Neural cell (in vitro differentiated cells): ENCODE measurements around the gene WBP11. TPM values are rescaled to one million over a fixed set of nuclear protein-coding genes. Genes with fewer than 3 reads are reported as not detected.

Source experiments
- H2AFZ ChIP-seq: fragments of 200-600, 300-800 bp; sonication (generic), shearing (Covaris generic); 2 replicates; pipeline ENCODE4 v1.6.0; 2014; ENCODE audit warnings: low read depth, mild to moderate bottlenecking, antibody characterized with exemption, low read length, moderate library complexity
- H3F3A ChIP-seq: fragments of 200-600 bp; shearing (Covaris generic); 2 replicates; pipeline ENCODE4 v1.6.1; 2016; ENCODE audit warnings: mild to moderate bottlenecking, moderate library complexity, mixed read lengths, antibody characterized with exemption, low read length; ENCODE audit not compliant: insufficient read depth, poor library complexity, severe bottlenecking
- H3K27ac ChIP-seq: fragments of 200-600, 300-800 bp; sonication (generic), shearing (Covaris generic); 2 replicates; pipeline ENCODE4 v1.5.1; 2014; ENCODE audit warnings: mild to moderate bottlenecking, low read length, moderate library complexity
- H3K27me3 ChIP-seq: fragments of 300-800, 200-600 bp; sonication (generic), shearing (Covaris generic); 2 replicates; pipeline ENCODE4 v1.6.0; 2014; ENCODE audit warnings: mild to moderate bottlenecking, low read depth, low read length, moderate library complexity; ENCODE audit not compliant: insufficient read depth
- H3K36me3 ChIP-seq: fragments of 300-800, 200-600 bp; sonication (generic), shearing (Covaris generic); 2 replicates; pipeline ENCODE4 v1.5.1; 2014; ENCODE audit warnings: mild to moderate bottlenecking, antibody characterized with exemption, low read length, moderate library complexity; ENCODE audit not compliant: insufficient read depth
- H3K4me2 ChIP-seq: fragments of 300-800, 200-600 bp; sonication (generic), shearing (Covaris generic); 2 replicates; pipeline ENCODE4 v1.6.0; 2014; ENCODE audit warnings: mild to moderate bottlenecking, low read length
- H3K4me3 ChIP-seq: fragments of 300-800, 200-600 bp; sonication (generic), shearing (Covaris generic); 2 replicates; pipeline ENCODE4 v1.5.1; 2014; ENCODE audit warnings: mild to moderate bottlenecking, low read length, moderate library complexity
- H3K79me2 ChIP-seq: fragments of 200-600 bp; shearing (Covaris generic); replicated peaks from 2 replicates; pipeline ENCODE4 v1.6.0; 2014; ENCODE audit warnings: mild to moderate bottlenecking, low read length, moderate library complexity; ENCODE audit not compliant: insufficient read depth
- H3K9ac ChIP-seq: fragments of 300-800, 200-600 bp; sonication (generic), shearing (Covaris generic); 2 replicates; pipeline ENCODE4 v1.6.1; 2016; ENCODE audit warnings: mild to moderate bottlenecking, low read length, mixed read lengths
- H3K9me2 ChIP-seq: fragments of 200-600 bp; shearing (Covaris generic); 2 replicates; pipeline ENCODE4 v1.6.1; 2016; ENCODE audit warnings: mild to moderate bottlenecking, low read length, mixed read lengths; ENCODE audit not compliant: insufficient read depth
- H3K9me3 ChIP-seq: fragments of 200-600, 300-800 bp; sonication (generic), shearing (Covaris generic); 2 replicates; pipeline ENCODE4 v1.6.1; 2016; ENCODE audit warnings: mild to moderate bottlenecking, mixed run types, low read length, moderate library complexity, mixed read lengths
- H4K20me1 ChIP-seq: fragments of 200-600 bp; shearing (Covaris generic); 2 replicates; pipeline ENCODE4 v1.6.1; 2016; ENCODE audit warnings: mild to moderate bottlenecking, mixed run types; ENCODE audit not compliant: insufficient read depth
- EP300 ChIP-seq: fragments of 450-650 bp; conservative IDR thresholded peaks from 2 replicates; pipeline ENCODE4 v1.6.1; 2014; ENCODE audit warnings: antibody characterized with exemption, mild to moderate bottlenecking, moderate library complexity; ENCODE audit not compliant: poor library complexity, severe bottlenecking
- EZH2 ChIP-seq: fragments of 200-600, 300-800 bp; shearing (Covaris generic), sonication (generic); IDR thresholded peaks from 2 replicates; pipeline ENCODE4 v1.6.1; 2014; ENCODE audit warnings: antibody characterized with exemption, low read length, borderline replicate concordance, mild to moderate bottlenecking; ENCODE audit not compliant: insufficient read depth, poor library complexity, severe bottlenecking
- MXI1 ChIP-seq: fragments of 450-650 bp; conservative IDR thresholded peaks from 2 replicates; pipeline ENCODE4 v1.6.1; 2014; ENCODE audit warnings: antibody characterized with exemption, mild to moderate bottlenecking; ENCODE audit not compliant: poor library complexity, severe bottlenecking
- POLR2AphosphoS5 ChIP-seq: IDR thresholded peaks from 2 replicates; pipeline ENCODE4 v1.6.1; 2012
- RAD21 ChIP-seq: fragments of 450-650 bp; conservative IDR thresholded peaks from 2 replicates; pipeline ENCODE4 v1.6.1; 2014; ENCODE audit warnings: antibody characterized with exemption, mild to moderate bottlenecking, moderate library complexity
- SMC3 ChIP-seq: fragments of 450-650 bp; conservative IDR thresholded peaks from 2 replicates; pipeline ENCODE4 v1.6.1; 2014; ENCODE audit warnings: antibody characterized with exemption, mild to moderate bottlenecking, moderate library complexity; ENCODE audit not compliant: poor library complexity
- TAF1 ChIP-seq: IDR thresholded peaks from 2 replicates; pipeline ENCODE4 v1.6.1; 2012; ENCODE audit warnings: low read depth
- polyA minus RNA-seq: library from RNA; depleted of rRNA, polyadenylated mRNA; stranded (reverse); fragments of >200 nt; gene quantifications from 2 replicates; pipeline ENCODE4 v1.2.3, GENCODE V29; 2014
- polyA plus RNA-seq: library from polyadenylated mRNA; depleted of rRNA; stranded (reverse); fragments of >200 nt; gene quantifications from 2 replicates; pipeline ENCODE4 v1.2.3, GENCODE V29; 2014
- TF ChIP-seq, protein P1 (sequence below): fragments of 450-650 bp; IDR thresholded peaks from 2 replicates; pipeline ENCODE4 v1.5.1; 2014; ENCODE audit warnings: antibody characterized with exemption, mild to moderate bottlenecking, moderate library complexity; ENCODE audit not compliant: poor library complexity, severe bottlenecking
- TF ChIP-seq, protein P2 (sequence below): IDR thresholded peaks from 2 replicates; pipeline ENCODE4 v1.6.1; 2012; ENCODE audit warnings: borderline replicate concordance

The WBP11 gene
- polyA plus RNA-seq (11.2 and 12.9 TPM in 2 replicates), polyA minus RNA-seq (27.0 and 37.7 TPM in 2 replicates)

DNA sequence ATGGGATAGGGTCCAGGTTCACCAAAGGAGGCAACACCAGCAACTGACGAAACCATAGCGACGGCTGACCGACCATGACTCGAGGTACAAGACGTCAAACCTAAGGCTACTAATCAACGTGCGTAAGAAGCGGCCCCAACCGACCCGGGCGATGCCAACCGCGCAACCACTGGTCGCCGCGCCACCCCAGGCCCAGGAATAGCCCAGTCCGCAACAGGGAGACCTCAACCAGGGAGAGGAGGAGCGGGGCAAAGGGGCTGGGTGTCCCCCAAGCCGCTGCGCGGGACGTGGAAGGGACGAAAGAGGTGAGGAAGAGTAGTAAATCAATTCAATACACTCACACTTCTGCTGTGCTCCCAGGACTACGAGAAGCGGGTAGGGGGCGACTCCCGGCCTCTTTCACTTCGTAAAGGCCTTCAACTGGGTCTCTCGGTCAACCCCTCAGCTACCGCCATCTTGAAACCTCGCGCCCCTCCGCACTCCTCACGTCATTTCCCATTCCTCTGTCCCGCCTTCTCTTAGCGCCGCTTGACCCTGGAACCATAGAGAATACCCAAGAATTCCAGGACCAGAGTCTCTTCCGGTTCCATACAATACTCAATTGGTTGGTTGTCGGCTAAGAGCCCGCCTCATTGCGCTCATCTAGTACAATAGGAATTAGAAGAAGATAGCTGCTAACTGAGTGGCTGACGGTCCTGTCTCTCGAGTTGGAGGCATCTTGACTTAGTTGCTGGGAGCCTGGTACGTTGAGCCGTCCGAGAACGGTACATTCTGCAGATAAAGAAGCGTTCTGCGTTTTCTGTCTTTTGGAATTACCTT is at the start of gene WBP11, which contains the start of gene C12orf60:
WBP11 (minus strand) TSS at position 468 of the 819 bp plus-strand sequence. CDS start 2,095 bp downstream, outside the sequence.
C12orf60 (plus strand) TSS at position 660 of the 819 bp plus-strand sequence. CDS start 19,266 bp downstream, outside the sequence.
- peaks cover 50% of the 10 kb centered on the region for H3K79me2 ChIP-seq
- H3F3A ChIP-seq = no peaks in the 10 kb centered on the region
- no peaks in the 10 kb centered on the region for H3K9me3 ChIP-seq
- no peaks in the 10 kb centered on the region for H3K9me2 ChIP-seq
- peak within 1 kb of the TSS; percentile 97 for H3K9ac ChIP-seq
- peak within 1 kb of the TSS; percentile 97 for H2AFZ ChIP-seq
- H3K27ac ChIP-seq = peak within 1 kb of the TSS; percentile 93
- H3K4me2 ChIP-seq = peak within 1 kb of the TSS; percentile 86
- no peaks in the 10 kb centered on the region for H3K27me3 ChIP-seq
- peak within 1 kb of the TSS; percentile 78 for H3K4me3 ChIP-seq
- TF ChIP-seq MXI1 = peak; percentile 75
- no peak for TF ChIP-seq EZH2
- TF ChIP-seq, protein P1, sequence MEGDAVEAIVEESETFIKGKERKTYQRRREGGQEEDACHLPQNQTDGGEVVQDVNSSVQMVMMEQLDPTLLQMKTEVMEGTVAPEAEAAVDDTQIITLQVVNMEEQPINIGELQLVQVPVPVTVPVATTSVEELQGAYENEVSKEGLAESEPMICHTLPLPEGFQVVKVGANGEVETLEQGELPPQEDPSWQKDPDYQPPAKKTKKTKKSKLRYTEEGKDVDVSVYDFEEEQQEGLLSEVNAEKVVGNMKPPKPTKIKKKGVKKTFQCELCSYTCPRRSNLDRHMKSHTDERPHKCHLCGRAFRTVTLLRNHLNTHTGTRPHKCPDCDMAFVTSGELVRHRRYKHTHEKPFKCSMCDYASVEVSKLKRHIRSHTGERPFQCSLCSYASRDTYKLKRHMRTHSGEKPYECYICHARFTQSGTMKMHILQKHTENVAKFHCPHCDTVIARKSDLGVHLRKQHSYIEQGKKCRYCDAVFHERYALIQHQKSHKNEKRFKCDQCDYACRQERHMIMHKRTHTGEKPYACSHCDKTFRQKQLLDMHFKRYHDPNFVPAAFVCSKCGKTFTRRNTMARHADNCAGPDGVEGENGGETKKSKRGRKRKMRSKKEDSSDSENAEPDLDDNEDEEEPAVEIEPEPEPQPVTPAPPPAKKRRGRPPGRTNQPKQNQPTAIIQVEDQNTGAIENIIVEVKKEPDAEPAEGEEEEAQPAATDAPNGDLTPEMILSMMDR = no peak
- peak; percentile 96 for TF ChIP-seq TAF1
- TF ChIP-seq, protein P2, sequence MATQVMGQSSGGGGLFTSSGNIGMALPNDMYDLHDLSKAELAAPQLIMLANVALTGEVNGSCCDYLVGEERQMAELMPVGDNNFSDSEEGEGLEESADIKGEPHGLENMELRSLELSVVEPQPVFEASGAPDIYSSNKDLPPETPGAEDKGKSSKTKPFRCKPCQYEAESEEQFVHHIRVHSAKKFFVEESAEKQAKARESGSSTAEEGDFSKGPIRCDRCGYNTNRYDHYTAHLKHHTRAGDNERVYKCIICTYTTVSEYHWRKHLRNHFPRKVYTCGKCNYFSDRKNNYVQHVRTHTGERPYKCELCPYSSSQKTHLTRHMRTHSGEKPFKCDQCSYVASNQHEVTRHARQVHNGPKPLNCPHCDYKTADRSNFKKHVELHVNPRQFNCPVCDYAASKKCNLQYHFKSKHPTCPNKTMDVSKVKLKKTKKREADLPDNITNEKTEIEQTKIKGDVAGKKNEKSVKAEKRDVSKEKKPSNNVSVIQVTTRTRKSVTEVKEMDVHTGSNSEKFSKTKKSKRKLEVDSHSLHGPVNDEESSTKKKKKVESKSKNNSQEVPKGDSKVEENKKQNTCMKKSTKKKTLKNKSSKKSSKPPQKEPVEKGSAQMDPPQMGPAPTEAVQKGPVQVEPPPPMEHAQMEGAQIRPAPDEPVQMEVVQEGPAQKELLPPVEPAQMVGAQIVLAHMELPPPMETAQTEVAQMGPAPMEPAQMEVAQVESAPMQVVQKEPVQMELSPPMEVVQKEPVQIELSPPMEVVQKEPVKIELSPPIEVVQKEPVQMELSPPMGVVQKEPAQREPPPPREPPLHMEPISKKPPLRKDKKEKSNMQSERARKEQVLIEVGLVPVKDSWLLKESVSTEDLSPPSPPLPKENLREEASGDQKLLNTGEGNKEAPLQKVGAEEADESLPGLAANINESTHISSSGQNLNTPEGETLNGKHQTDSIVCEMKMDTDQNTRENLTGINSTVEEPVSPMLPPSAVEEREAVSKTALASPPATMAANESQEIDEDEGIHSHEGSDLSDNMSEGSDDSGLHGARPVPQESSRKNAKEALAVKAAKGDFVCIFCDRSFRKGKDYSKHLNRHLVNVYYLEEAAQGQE = peak; percentile 92
- no peak for TF ChIP-seq RAD21
- peak; percentile 93 for TF ChIP-seq POLR2AphosphoS5
- no peak for TF ChIP-seq EP300
- TF ChIP-seq SMC3 = no peak
- H3K36me3 ChIP-seq = peaks cover 5% of the 10 kb centered on the region
- H4K20me1 ChIP-seq = no peaks in the 10 kb centered on the region

DNA sequence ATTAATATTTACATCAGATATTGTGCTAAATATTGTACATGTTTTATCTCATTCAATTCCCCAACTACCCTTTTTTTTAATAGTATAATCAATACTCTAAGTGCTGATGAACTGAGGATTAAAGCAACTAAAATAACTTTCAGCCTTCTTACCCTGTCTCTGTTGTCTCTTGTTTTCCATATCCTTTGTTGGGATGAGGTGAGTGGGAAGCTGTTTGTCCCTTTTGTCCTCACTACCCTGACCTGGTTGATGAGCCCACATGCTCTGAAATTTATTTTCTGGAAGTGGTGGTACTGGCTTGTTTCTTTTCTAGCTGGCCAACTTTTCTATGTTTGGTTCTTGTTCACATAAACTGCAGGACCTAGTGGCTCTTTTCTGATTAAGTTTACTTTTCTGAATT is 49.6 kb upstream of the WBP11 start:
- no peaks in the 10 kb centered on the region for H3F3A ChIP-seq
- TF ChIP-seq MXI1 (no peak), TAF1 (no peak), SMC3 (no peak), EP300 (no peak), RAD21 (no peak), EZH2 (no peak), POLR2AphosphoS5 (no peak)
- TF ChIP-seq, protein P1 = no peak
- TF ChIP-seq, protein P2 = no peak
- H3K9me3 ChIP-seq = no peaks in the 10 kb centered on the region
- no peak overlapping the region for H3K4me3 ChIP-seq
- H3K9ac ChIP-seq = no peak overlapping the region
- H3K36me3 ChIP-seq = no peaks in the 10 kb centered on the region
- H3K9me2 ChIP-seq = no peaks in the 10 kb centered on the region
- no peak overlapping the region for H3K4me2 ChIP-seq
- H3K27ac ChIP-seq = no peak overlapping the region
- no peak overlapping the region for H2AFZ ChIP-seq
- H3K79me2 ChIP-seq = no peaks in the 10 kb centered on the region
- H4K20me1 ChIP-seq = no peaks in the 10 kb centered on the region
- H3K27me3 ChIP-seq = no peaks in the 10 kb centered on the region
